HepG2 (cell line): ENCODE measurements around the gene NR2F1-AS1. TPM values are rescaled to one million over a fixed set of nuclear protein-coding genes. Genes with fewer than 3 reads are reported as not detected.

Experiments used
- EED ChIP-seq: sonication (generic); formaldehyde crosslinking; IDR thresholded peaks from 2 replicates; pipeline ENCODE4 v1.5.0; 2020; ENCODE audit warnings: mild to moderate bottlenecking, missing genetic modification reagents
- GABPB1 ChIP-seq: IDR thresholded peaks from 2 replicates; pipeline ENCODE4 v1.6.1; 2016; ENCODE audit warnings: mild to moderate bottlenecking, missing genetic modification reagents, moderate library complexity, missing compliant biosample characterization
- HIC2 ChIP-seq: sonication (generic); formaldehyde crosslinking; IDR thresholded peaks from 2 replicates; pipeline ENCODE4 v1.9.0; 2022; ENCODE audit warnings: low read depth, missing genetic modification reagents
- HOXA3 ChIP-seq: sonication (generic); formaldehyde crosslinking; IDR thresholded peaks from 2 replicates; pipeline ENCODE4 v1.5.0; 2020; ENCODE audit warnings: missing genetic modification reagents
- KLF11 ChIP-seq: IDR thresholded peaks from 2 replicates; pipeline ENCODE4 v1.6.1; 2016; ENCODE audit warnings: missing compliant biosample characterization
- KLF13 ChIP-seq: sonication (generic); formaldehyde crosslinking; IDR thresholded peaks from 2 replicates; pipeline ENCODE4 v1.4.0; 2020; ENCODE audit warnings: mild to moderate bottlenecking, missing genetic modification reagents
- MYC ChIP-seq: sonication (generic); formaldehyde crosslinking; IDR thresholded peaks from 2 replicates; pipeline ENCODE4 v1.9.0; 2021; ENCODE audit warnings: missing genetic modification reagents, borderline replicate concordance
- NCOA5 ChIP-seq: sonication (generic); formaldehyde crosslinking; IDR thresholded peaks from 2 replicates; pipeline ENCODE4 v1.4.0; 2020; ENCODE audit warnings: missing genetic modification reagents
- NFATC3 ChIP-seq: sonication (generic); formaldehyde crosslinking; IDR thresholded peaks from 2 replicates; pipeline ENCODE4 v1.5.1; 2020; ENCODE audit warnings: mild to moderate bottlenecking, missing genetic modification reagents
- NFKBIZ ChIP-seq: IDR thresholded peaks from 2 replicates; pipeline ENCODE4 v1.6.1; 2018; ENCODE audit warnings: missing genetic modification reagents, missing compliant biosample characterization
- NPAS2 ChIP-seq: sonication (generic); formaldehyde crosslinking; IDR thresholded peaks from 2 replicates; pipeline ENCODE4 v1.8.0; 2022; ENCODE audit warnings: mild to moderate bottlenecking, missing genetic modification reagents, borderline replicate concordance
- PITX1 ChIP-seq: sonication (generic); formaldehyde crosslinking; IDR thresholded peaks from 2 replicates; pipeline ENCODE4 v1.5.1; 2020; ENCODE audit warnings: mild to moderate bottlenecking, missing genetic modification reagents
- TIGD3 ChIP-seq: sonication (generic); formaldehyde crosslinking; IDR thresholded peaks from 2 replicates; pipeline ENCODE4 v1.5.1; 2020; ENCODE audit warnings: mild to moderate bottlenecking, missing genetic modification reagents, borderline replicate concordance
- YEATS4 ChIP-seq: sonication (generic); formaldehyde crosslinking; IDR thresholded peaks from 2 replicates; pipeline ENCODE4 v1.4.0; 2020; ENCODE audit warnings: missing genetic modification reagents, borderline replicate concordance
- ZBTB38 ChIP-seq: sonication (generic); formaldehyde crosslinking; IDR thresholded peaks from 2 replicates; pipeline ENCODE4 v1.5.1; 2020; ENCODE audit warnings: mild to moderate bottlenecking, missing genetic modification reagents
- ZNF160 ChIP-seq: sonication (generic); formaldehyde crosslinking; IDR thresholded peaks from 2 replicates; pipeline ENCODE4 v1.8.0; 2022; ENCODE audit warnings: mild to moderate bottlenecking, inconsistent platforms, missing genetic modification reagents
- ZNF496 ChIP-seq: sonication (generic); formaldehyde crosslinking; IDR thresholded peaks from 2 replicates; pipeline ENCODE4 v1.8.1; 2023; ENCODE audit warnings: mild to moderate bottlenecking, moderate library complexity, missing genetic modification reagents; ENCODE audit not compliant: insufficient replicate concordance
- ZNF672 ChIP-seq: sonication (generic); formaldehyde crosslinking; IDR thresholded peaks from 2 replicates; pipeline ENCODE4 v1.8.1; 2022; ENCODE audit warnings: missing genetic modification reagents
- ZNF687 ChIP-seq: sonication (generic); formaldehyde crosslinking; IDR thresholded peaks from 2 replicates; pipeline ENCODE4 v1.5.1; 2020; ENCODE audit warnings: mild to moderate bottlenecking, missing genetic modification reagents, moderate library complexity
- ZNF776 ChIP-seq: sonication (generic); formaldehyde crosslinking; IDR thresholded peaks from 2 replicates; pipeline ENCODE4 v1.4.0; 2020; ENCODE audit warnings: mild to moderate bottlenecking, missing genetic modification reagents
- ZSCAN22 ChIP-seq: sonication (generic); formaldehyde crosslinking; IDR thresholded peaks from 2 replicates; pipeline ENCODE4 v1.4.0; 2020; ENCODE audit warnings: mild to moderate bottlenecking, missing genetic modification reagents
- polyA plus RNA-seq, 8 experiments: library from polyadenylated mRNA; depleted of rRNA in 3 of 8; stranded (reverse) in 7 of 8; unstranded in 1 of 8; fragments of >200 nt; fragmentation: Illumina TruSeq in 4 of 8; extraction: Trizol in 4 of 8; gene quantifications; 2 replicates each; pipeline versions ENCODE4 v1.2.1 to v1.2.3, GENCODE V29; 2011 to 2016; ENCODE audit warnings: low read depth in 4 of 8, missing spikeins in 1 of 8, mixed read lengths in 1 of 8; ENCODE audit not compliant: insufficient read depth in 1 of 8
- total RNA-seq, 5 experiments: library from RNA; depleted of rRNA; stranded (reverse); fragments of >200 nt; fragmentation: Illumina TruSeq; extraction: Trizol; gene quantifications; 2 replicates each; pipeline ENCODE4 v1.2.3, GENCODE V29; 2016; ENCODE audit warnings: low read depth in 1 of 5

NR2F1-AS1 gene
- total and polyA plus RNA-seq, 2 of the 13 experiments (the other 11 are each of a cell fraction or from before 2014, with no cell fraction given) = 2.8 TPM

DNA sequence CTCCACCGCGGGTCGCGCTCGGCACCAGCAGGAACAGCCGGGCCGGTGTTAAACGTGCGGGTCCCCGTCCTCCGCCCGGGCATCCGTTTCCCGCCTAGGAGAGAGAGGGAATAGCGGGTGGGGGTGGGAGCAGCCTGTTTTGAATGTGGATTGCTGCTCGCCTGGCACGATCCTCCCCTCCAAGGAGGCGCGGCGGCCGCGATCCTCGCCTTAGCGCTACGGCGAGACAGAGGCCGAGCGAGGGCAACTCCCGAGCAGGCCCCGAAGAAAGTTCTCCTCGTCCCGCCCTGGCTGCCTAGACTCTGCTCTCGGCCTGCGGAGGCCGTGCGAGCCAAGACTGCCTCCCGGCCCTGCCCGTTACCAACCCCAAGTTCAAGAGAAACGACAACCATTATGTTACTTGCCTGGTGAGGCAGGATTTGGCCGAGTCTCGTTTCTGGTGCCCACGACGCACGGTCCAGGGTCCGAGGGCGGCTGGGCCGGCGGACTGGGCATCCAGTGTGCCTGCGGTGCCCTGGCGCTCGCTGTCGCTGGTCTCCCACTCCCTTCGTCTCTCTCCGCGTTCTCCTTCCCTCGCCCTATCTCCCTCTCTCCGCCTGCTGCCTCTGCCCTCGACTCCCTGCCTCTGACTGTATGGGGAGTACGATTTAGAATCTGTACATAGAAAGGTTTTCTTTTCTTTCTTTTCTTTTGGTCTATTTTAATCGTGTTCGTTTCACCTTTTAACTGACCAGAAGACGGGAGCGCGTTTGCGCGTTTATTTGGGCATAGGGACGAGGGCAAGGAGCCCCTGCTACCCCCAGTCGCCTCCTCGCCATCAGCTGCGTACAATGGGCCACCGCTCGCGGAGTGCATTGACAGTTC is 724 bp downstream of the NR2F1-AS1 start (continued):
- TF ChIP-seq NFKBIZ (CRISPR knock-in tag) (0 out of 2 replicates have a peak, but pooled peaks have one; percentile 18), KLF11 (0 out of 2 replicates have a peak, but pooled peaks have one; percentile 68), PITX1 (CRISPR knock-in tag) (peak; percentile 75), ZNF687 (peak; percentile 95), GABPB1 (peak; percentile 56; the same call in 1 of the 2 replicates), ZNF160 (CRISPR knock-in tag) (no peak), NPAS2 (CRISPR knock-in tag) (no peak), EED (0 out of 2 replicates have a peak, but pooled peaks have one; percentile 61), YEATS4 (CRISPR knock-in tag) (no peak), HOXA3 (CRISPR knock-in tag) (no peak), ZBTB38 (no peak), TIGD3 (no peak), ZSCAN22 (CRISPR knock-in tag) (no peak), KLF13 (no peak), NCOA5 (no peak), ZNF496 (CRISPR knock-in tag) (no peak), HIC2 (CRISPR knock-in tag) (peak; percentile 56), ZNF776 (CRISPR knock-in tag) (peak; percentile 59; the same call in 1 of the 2 replicates), MYC (CRISPR knock-in tag) (peak; percentile 44; the same call in 1 of the 2 replicates), NFATC3 (CRISPR knock-in tag) (no peak), ZNF672 (CRISPR knock-in tag) (no peak)
